Lower leg skin (tissue), 3 donors: ENCODE results near the gene ADAM29.

Experiments used
- CTCF ChIP-seq, 3 donors: fragments of 450-650 bp; IDR thresholded peaks; one replicate each; pipeline ENCODE4 v1.5.1; 2016; ENCODE audit warnings: antibody characterized with exemption in 3 of 3, mild to moderate bottlenecking in 3 of 3, moderate library complexity in 2 of 3
- POLR2A ChIP-seq, 2 donors: fragments of 450-650 bp; IDR thresholded peaks; one replicate each; pipeline ENCODE4 v1.6.1; 2016 to 2017; ENCODE audit warnings: antibody characterized with exemption in 2 of 2, mild to moderate bottlenecking in 1 of 2, moderate library complexity in 1 of 2

DNA sequence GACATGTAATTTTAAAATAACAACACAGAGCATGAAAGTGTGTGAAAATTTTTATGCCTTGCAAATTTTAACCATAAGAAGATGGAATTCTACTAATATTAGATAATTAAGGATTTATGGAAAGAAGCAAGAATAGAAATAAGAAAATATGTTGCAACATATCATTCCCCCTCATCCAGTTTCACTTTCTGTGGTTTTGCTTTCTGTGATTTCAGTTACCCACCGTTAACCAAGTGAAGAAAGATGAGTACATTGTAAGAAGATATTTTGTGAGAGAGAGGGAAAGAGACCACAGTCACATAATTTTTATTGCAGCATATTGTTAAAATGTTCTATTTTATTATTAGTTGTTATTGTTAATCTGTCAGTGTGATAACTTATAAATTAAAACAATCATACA is 77.9 kb downstream of the ADAM29 start:
- TF ChIP-seq CTCF (IDR thresholded peaks at IDR 0.05) (no peak), POLR2A (IDR thresholded peaks at IDR 0.05) (no peak)
